Activated CD4-positive, alpha-beta T cell treated with anti-CD3 and anti-CD28 coated beads, Interleukin-2, Interleukin-4, amounts not matched to agents 100 ng/mL and 50 ng/mL, durations not matched to agents 16 hours and 8 hours (primary cell): ENCODE results near the gene FIGNL2.

ENCODE experiments used
- DNase-seq: peaks from one replicate; pipeline ENCODE4 v3.0.0-alpha.2; 2020; ENCODE audit warnings: low spot score

FIGNL2 gene

GRCh38 chr12:51855586-51856428, 7.3 kb upstream of the FIGNL2 start:
- no peak for DNase-seq

DNA sequence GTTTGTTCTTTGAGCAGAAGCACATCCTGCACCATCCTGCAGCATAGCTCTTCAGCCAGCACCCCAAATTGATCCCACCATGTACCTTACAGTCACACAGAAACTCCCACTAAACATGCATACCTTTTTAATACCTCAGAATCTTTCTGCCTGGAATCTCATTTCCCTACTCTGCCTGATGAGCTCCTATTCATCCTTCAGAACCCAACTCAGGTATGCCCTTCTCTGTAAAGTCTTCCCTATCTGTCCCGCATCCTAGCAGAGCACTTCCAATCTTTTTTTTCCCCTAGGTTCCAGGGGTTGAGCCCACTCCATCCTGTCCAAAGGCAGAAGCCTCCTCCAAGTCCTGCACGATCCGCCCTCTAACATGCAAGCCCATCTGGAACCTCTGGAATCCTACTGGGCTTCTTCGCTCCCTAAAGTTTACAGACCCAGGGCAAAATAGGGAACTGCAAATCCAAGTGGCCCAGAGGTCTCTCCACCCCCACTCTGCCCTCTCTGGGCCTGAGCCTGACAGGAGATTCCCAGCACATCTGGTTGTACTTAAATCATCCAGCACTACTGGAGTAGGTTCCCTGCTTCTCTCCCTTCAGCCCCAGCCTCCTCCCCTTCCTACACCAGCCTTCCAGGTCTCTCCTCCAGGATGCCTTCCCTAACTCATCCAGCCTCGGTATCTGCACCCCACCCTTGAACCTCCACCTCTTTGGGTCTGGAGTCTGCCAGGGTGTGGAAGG, 4.1 kb upstream of the FIGNL2 start:
- DNase-seq: no peak

DNA sequence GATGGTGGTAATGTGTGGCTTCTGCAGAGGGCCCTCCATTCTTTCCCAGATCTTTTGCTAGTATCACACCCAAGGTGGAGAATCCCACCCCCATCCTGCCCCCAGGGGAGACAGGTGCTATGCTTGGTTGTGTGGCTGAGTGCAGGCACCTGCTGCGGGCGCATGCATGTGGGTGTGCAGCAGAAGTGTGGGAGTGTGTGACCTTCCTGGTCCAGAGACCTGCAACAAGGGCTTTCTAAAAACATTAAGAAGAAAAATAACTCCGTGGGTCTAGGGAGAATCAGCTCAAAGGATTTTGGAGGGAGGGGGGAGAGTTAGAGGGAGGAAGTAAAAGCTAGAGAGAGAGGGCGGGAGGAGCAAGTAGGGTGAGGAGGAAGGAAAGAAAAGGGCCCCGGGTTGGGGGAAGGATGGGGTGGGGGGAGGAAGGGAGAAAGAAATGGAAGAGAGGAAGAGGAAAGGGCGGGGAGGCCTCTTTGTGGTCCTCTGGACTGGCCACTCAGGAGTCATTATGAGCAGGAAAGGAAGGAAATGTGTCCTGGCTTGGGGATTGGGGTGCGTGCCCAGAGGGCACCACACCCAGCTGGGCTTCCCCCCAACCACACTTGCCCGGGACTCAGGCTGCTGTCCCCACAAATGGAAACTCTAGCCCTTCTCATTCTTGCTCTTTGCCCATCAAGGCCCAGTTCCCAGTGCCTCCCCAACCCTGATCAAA, 3.1 kb upstream of the FIGNL2 start:
- DNase-seq: no peak

DNA sequence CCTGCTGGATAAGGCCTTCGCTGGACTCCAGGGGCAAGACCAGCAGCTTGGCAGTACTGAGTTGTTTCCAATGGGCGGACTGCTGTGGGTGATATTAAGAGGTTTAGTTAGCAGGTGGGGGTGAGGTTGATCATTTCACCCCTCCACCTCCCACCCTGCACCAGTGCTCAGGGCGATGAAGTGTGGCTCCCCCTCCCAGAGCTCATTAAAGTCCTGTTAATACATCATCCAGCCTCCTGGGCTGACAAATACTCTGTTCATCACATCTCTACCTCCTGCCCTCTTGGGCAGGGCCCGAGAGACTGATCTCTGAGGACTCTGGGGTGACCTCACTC, 2.4 kb upstream of the FIGNL2 start:
- no peak for DNase-seq

- no peak for DNase-seq
Observed at GRCh38 chr12:51850081-51850964, 1.8 kb upstream of the FIGNL2 start.

GRCh38 chr12:51848841-51849735, 570 bp upstream of the FIGNL2 start:
- no peak for DNase-seq

- no peak for DNase-seq
Observed at GRCh38 chr12:51847643-51848325, 734 bp downstream of the FIGNL2 start.

GRCh38 chr12:51846911-51847642, 1.4 kb downstream of the FIGNL2 start:
- no peak for DNase-seq

GRCh38 chr12:51846271-51846691, 2.2 kb downstream of the FIGNL2 start:
- DNase-seq: no peak

DNA sequence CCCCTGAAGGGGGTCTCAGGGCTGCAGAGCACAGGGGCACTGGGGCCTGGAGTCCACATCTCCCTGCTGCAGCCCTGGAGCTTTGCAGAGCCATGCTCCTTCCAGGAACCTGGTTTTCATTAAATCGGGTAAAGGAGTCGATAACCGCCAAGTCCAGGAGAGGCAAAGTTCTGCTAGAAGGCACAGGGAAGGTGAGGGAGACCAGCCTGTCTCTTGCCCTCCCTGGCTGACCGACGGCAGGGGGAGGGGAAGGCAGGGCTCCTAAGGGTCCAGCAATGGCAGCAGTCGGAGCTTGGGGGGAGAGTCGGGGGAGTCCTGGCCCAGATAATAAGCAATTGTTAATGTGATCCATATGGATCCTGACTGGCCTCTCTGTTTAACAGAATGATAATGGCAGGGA, 3.0 kb downstream of the FIGNL2 start:
- DNase-seq: no peak

GRCh38 chr12:51844854-51845253, 3.7 kb downstream of the FIGNL2 start:
- DNase-seq: no peak

- no peak for DNase-seq
Observed at GRCh38 chr12:51841727-51842126, 6.8 kb downstream of the FIGNL2 start.

DNA sequence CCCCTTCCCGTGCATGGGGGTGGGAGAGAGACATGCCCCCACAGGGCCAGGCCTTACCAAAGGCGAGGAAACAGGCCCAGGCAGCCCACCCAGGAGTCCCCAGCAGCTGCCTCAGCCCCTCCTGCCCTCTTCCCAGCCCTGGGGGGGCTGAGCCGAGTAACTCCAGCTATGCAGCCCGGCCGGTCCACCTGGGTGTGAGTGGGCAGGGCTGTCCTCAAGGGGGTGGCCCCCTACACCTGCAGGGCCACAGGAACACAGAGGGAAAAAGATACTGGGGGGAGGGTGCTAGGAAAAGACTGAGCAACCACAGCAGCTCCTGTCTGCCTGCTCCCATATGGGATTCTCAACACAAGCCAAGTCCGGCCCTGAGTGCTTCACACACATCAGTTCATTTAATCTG, 7.6 kb downstream of the FIGNL2 start:
- DNase-seq: no peak

DNA sequence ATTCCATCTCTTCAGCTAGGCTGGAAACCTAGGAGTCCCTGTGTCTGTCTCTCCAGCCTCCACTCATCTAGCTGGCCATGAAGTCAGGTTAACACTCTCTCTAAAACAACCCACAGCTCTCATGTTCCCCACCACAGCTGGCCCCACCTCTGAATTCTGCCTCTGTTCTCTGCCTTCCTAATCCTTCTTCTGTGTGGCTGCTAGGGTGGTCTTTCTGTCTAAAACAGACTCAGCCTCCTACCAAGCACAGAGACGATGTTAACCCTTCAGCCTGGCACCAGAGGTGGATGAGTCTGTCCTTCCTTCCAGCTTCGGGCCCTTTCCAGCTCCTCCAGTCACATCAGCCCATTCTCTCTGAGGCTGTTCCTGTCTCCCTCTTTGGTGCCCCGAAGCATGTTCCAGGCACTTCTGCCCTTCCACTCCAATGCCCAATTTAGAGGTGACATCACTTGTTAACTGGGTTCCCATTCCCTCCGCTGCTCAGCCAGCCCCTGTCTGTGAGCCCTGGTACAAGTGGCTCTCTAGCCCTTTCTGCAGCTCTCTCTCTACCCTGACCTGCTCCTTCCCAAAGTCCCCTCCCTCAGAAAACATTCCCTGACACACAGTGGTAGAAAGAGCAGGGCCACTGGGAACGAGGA, 9.1 kb downstream of the FIGNL2 start:
- no peak for DNase-seq

DNA sequence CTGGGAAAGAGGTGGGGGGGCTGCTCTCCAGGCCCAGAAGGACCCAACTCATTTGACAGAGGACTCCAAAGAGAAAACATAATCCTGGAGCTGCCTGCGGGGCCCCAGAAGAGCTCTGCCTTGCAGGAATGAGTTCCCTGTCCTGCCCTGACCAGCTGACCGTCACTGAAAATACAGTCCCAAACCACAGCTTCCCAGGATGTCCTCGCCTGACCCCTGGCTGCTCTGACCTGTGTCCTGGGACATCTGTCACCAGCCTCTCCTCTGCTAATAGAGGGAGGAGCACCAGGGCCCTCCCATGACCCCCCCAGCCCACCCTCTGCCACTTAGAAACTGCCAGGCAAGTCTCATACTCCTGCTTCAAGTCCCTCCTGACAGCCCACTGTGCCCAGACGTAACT, 9.8 kb downstream of the FIGNL2 start:
- no peak for DNase-seq

- DNase-seq: no peak
Observed at GRCh38 chr12:51838036-51838435, 10.5 kb downstream of the FIGNL2 start.

GRCh38 chr12:51837286-51837685, 11.2 kb downstream of the FIGNL2 start:
- no peak for DNase-seq

DNA sequence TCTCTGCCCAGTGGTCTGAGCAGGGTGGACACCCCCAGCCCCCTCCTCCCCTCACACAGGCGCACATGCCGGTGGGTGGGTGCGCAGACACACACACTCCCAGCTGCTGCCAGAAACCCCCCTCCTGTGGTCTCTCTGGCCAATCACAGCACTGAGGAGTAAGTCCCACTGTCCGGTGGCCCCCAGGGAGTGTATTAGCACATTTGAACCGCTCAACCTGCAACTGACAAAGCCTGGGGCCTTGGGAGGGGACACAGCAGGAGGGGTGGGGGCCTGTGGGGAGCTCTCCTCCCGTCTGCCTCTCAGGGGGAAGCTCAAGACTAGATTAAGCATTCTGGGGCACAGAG, 11.7 kb downstream of the FIGNL2 start:
- no peak for DNase-seq
